GM18868 (cell line): Measurements from ENCODE around the gene HMSD.
A peak's percentile ranks its signal among the peaks of the same experiment; 100 is the strongest.

Experiments
- ATAC-seq: cut with Tn5 transposase; IDR thresholded peaks from one replicate; pipeline ENCODE4 v1.9.1; 2021; ENCODE audit warnings: mild to moderate bottlenecking, moderate library complexity; ENCODE audit not compliant: unreplicated experiment

The HMSD gene

DNA sequence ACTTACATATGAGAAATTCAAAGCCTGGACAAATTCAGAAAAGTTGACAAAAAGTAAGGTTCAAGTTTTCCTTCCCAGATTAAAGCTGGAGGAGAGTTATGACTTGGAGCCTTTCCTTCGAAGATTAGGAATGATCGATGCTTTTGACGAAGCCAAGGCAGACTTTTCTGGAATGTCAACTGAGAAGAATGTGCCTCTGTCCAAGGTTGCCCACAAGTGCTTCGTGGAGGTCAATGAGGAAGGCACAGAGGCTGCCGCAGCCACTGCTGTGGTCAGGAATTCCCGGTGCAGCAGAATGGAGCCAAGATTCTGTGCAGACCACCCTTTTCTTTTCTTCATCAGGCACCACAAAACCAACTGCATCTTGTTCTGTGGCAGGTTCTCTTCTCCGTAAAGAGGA lies 37.8 kb downstream of the HMSD start:
- no peak for ATAC-seq

DNA sequence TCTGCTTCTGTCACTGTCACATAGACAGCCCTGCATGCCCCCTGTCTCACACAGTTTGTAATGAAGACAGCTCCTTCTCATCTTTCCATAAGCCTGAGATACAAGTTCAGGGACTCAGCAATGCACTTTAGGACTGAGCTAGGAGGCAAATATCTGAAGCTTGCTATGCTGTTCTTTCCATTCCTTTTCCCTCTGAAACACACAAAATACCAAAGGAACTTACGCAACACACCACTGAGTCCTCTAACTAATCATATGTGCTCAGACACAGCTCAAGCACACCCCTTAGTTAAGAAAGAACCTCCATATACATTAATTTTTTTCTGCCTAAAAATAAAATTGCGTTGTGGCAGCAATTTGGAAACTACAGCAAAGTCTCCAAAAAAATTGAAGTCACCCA lies 38.6 kb downstream of the HMSD start:
- no peak for ATAC-seq

DNA sequence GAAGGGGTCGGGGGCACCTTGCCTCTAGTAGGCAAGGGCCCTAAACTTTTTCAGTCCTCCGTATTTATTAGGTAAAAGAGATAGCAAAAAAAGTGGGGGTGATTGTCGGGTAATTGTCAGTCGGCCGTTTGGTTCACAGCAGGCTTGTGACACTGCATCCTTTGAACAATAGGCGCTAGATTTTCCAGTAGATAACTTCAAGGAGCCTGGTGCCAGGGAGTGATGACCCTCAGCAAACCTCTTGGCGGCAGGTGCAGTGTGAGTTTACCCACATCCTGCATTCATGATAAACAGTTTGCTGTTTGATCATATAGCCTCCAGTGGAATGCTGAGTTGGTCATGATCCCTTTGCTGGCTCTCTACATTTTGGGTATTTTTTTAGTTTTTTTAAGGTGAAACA lies 43.6 kb downstream of the HMSD start:
- no peak for ATAC-seq

DNA sequence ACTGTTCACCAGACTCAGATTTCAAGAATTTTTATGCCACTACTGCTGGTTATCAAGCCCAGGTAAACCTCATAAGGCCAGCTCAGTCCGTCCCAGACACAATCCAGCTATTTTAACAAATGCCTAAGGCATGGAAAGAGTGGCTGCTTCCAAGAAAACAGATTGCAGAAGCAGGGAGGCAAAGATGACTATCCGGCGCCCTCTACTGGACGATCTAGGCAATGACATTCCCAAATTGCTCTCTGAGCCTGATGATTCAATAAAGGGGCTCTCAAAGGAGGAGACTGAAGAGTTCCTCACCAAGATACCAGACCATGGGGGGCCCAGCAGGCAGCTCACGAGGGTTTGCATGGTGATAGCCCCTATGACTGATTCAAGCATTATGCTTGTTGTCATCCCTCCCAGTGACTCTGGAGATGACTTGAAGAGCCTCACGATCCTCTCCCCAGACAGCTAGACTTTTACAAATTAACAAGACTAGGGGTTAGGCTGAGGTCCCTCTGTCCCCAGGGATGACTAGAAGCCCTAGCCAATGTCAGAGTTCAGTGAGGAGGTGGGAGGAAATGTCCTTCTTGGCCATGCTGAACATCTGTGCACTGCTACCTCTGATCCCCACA lies 45.8 kb downstream of the HMSD start:
- ATAC-seq, result peak; percentile 56

DNA sequence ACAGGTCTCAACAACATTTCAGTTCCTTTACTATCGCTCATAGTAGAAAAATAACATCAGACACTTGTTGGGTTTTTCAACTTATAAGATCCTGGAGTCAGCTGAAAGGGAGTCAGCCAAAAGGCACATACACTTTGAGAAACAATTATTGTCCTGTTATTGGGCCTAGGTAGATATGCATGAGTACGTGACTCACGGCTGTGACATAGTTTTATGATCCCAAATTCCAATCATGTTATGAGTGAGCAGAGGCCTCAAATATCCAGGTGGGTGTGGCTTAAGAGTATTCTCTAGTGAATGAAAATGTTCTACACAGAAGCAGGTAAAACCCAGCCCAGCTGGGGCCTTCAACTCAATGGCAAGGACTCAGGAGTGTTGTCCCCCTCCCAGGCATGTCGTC lies 47.9 kb downstream of the HMSD start:
- no peak for ATAC-seq

DNA sequence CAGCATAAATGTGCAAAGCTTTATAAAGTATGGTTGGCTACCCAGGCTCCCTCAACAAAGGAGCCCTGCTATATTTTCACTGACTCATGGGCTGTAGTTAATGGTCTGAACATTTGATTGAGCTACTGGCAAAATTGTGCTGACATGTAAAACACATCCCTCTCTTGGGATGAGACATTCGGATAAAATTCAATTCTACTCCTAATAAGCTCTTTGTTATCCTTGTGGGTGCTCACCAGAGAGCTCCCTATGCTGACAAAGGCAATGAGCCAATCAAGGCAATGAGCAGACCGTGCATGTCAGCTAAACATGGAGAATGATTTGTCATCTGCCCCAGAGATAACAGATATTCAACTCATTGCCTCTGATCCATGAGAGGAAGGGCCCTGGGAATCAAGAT lies 48.5 kb downstream of the HMSD start:
- ATAC-seq, result no peak

DNA sequence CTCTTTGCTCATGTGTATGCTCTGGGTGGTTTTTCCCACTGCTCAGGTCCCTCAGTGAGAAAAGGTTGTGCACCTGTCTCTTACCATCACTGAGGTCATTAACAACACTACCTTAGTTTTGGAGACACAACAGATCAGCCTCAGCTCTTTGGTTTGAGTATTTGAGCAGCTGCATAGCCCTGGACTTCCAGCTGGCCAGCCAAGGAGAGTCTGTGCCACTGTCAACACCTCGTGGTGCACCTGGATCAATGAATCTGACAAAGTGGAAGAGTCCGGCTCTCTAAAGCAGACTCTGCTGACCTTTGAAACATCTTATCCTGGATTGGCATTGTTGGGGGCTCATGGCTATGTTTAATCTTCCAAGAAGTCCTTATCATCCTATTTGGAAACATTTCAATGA lies 50.8 kb downstream of the HMSD start:
- no peak for ATAC-seq

DNA sequence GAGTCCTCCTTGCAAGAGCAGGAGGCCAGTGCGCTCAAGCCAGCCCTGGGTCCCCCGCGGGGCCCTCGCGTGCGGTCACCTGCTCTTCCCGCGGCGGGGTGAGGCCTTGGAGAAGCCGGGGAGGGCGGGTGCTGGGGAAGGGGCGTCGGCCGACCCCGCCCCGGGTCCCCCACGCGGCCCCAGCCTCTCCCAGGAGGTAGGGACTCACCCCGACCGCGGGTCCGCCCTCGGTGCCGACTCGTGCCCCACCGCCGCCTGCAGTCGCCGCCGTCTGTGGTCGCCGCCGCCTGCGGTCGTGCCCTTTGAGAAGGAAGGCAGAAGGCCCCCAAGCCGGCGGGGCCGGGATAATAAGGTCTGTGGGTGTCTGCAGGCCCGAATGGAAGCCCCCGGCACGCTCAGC lies 53.5 kb downstream of the HMSD start:
- ATAC-seq, result no peak

DNA sequence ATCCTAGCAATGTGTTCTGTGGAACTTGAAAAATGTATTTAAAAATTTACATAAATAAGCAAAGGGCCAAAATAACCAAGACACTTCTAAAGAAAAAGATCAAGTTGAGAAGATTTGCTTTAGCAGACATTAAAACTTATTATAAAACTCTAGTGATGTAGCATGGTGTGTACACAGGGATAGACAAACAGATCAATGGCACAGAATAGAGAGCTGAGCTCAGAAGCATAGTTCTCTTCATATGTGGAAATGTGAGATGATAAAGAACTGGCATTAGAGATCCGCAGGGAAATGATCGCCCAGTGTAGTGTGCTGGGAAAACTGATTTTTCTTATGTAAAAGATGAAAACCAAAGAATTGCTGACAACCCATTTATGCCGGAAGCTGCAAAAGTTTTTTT lies 60.2 kb downstream of the HMSD start:
- ATAC-seq, result no peak
